Activated CD4-positive, alpha-beta T cell treated with anti-CD3 and anti-CD28 coated beads for 1 hour (primary cell): Measurements from ENCODE around the gene BAZ1B.
"Not testable (repeated sequence)": the region's sequence is repeated elsewhere in the genome, so short reads cannot be mapped to it uniquely, and the experiment has no call there.

Source experiments
- DNase-seq: peaks from one replicate; pipeline ENCODE4 v3.0.0-alpha.2; 2020

The BAZ1B gene, protein sequence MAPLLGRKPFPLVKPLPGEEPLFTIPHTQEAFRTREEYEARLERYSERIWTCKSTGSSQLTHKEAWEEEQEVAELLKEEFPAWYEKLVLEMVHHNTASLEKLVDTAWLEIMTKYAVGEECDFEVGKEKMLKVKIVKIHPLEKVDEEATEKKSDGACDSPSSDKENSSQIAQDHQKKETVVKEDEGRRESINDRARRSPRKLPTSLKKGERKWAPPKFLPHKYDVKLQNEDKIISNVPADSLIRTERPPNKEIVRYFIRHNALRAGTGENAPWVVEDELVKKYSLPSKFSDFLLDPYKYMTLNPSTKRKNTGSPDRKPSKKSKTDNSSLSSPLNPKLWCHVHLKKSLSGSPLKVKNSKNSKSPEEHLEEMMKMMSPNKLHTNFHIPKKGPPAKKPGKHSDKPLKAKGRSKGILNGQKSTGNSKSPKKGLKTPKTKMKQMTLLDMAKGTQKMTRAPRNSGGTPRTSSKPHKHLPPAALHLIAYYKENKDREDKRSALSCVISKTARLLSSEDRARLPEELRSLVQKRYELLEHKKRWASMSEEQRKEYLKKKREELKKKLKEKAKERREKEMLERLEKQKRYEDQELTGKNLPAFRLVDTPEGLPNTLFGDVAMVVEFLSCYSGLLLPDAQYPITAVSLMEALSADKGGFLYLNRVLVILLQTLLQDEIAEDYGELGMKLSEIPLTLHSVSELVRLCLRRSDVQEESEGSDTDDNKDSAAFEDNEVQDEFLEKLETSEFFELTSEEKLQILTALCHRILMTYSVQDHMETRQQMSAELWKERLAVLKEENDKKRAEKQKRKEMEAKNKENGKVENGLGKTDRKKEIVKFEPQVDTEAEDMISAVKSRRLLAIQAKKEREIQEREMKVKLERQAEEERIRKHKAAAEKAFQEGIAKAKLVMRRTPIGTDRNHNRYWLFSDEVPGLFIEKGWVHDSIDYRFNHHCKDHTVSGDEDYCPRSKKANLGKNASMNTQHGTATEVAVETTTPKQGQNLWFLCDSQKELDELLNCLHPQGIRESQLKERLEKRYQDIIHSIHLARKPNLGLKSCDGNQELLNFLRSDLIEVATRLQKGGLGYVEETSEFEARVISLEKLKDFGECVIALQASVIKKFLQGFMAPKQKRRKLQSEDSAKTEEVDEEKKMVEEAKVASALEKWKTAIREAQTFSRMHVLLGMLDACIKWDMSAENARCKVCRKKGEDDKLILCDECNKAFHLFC (N-terminal part only)

GRCh38 chr7:73522105-73522872 is at the start of gene BAZ1B:
Gene BAZ1B (minus strand): TSS chr7:73522293. CDS start chr7:73521933, 360 bp downstream.
- peak; percentile 93 for DNase-seq

DNA sequence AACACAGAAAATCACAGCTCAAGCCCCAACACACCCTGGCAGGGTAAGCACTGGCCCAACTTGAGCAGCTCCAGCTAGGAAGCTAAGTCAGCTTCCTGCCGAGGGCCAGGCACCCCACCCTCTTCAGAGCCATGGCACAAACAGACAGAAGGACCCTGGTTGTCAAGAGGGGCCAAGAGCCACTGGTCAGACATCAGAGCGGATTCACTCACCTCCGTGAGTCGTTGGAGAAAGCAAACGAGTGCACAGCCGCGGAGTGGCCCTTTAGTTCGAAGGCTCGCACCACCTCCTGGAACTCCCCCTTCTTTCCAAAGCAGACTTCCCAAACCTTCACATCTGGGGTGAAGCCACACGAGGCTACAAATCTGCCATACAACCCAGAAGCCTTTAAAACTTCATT is 48.9 kb upstream of the BAZ1B start:
- DNase-seq = no peak

DNA sequence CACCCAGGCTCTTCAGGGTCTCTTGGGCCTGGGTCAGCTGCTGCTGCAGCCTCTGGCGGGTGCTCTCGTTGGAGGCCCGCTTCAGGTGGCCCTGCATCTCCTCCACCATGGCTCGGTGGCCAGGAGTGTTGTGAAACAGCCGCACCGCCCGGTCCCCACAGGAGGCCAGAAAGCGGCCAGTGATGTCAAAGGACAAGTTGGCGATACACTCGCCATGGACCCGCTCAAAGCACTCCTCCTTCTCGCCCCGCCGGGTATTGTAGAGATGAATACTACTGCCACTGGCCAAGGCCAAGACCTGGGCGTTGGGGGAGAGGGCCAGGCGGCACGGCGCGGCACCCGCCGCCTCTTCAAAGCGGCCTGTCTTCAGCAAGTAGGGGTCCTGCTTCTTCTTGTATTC is 48.4 kb upstream of the BAZ1B start:
- no peak for DNase-seq

DNA sequence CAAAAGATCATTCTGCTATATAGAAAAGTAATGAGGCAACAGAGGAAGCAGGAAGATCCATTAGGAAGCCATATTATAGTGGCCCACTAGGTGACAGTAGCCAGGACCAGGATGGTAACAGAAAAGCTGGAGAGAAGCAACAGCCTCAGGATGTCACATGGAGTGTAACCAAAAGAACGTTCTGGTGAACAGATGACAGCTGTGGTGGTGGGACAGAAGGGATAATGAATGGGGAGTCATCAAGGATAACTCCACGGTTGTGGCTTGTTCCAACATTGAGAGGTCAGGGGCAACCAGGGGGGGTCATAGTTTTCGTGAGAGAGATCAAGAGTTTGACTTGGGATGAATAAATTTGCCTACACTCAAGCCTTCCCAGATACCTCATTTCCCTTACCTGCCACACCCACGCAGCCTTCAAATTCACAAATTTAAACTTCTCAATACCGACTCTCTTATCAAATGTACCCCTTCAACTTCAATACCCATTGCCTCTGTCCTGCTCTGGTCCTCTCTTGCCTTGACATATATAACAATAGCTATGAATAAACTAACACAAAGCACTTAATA is 47.0 kb upstream of the BAZ1B start:
- no peak for DNase-seq

DNA sequence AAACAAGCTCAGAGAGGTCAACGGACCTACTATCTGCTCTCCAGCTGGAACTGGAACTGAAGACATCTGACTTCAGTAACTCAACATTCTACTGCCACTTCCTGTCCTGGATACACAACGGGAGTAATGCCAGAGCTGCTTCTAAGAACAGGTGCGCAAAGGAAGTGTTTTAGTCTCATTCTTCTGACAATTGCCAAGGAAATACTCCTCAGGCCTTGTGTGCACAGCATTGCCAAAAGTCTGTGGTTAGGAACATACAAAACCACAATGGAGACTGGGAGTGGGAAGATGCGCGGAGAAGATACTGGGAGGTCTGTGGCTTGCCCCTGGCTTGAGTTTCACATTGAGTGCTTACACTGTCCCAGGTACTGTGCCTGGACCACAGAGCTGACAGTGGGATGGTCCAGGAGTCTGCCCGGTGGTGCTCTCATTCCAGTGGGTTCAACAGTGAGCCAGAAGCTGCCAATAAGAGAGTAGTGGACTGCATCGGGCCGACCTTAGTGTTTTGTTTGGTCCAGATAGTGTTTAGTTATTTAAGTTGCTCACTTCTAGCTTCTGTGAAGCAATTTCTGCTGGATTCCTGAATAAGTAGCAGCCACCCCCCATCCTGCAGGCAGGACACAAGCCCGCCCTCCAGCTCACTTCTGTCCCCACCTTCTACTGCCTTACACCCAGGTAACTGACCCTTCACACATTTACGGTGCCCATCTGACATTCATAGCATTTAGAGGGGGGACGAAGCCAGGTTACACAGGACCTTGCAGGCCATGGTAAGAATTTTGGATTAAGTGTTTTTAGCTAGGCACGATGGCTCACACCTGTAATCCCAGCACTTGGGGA is 46.0 kb upstream of the BAZ1B start:
- no peak for DNase-seq

DNA sequence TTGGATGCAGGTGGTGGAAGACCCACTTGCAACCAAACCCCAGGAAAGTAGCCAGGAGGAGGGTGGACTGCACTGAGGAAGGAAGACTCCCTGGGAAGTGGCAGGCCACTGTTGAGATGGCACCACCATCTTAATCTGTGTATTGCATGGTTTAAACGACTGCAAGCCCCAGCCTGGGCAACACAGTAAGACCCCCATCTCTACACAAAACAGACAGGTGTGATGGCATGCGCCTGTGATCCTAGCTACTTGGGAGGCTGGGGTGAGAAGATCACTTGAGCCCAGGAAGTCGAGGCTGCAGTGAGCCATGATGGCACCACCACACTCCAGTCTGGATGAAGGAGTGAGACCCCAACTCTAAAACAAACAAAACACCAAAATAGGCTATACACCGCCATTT is 45.0 kb upstream of the BAZ1B start:
- DNase-seq = no peak

GRCh38 chr7:73566431-73566830 is 44.3 kb upstream of the BAZ1B start:
- not testable (repeated sequence) for DNase-seq

DNA sequence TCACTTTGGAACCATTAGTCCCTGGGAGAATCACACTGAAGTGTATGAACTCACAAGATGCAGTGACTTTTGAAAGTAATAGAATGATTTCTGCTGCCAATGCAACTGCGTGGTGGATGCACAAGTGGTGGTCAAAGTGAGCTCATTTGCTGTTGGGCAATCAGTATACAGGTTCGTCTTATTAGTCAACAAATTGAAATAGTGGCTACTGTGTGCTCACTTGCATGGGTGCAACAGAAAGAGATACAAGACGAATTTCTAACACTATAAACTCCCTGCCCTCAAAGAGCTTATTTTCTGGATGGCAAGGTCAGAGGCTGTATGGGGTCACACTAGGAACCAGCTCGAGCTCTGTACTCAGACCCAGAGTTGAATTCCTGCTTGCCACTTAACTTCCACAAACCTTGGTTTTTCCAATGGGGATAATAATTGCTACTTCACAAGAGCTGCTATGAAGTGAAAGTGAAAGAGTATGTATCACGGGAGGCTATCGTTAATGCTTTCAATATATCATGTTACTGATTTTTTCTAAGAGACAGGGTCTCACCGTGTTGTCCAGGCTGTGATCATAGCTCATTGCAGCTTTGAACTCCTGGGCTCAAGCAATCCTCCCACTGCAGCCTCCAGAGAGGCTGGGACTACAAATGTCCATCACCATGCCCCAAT is 43.7 kb upstream of the BAZ1B start:
- no peak for DNase-seq

GRCh38 chr7:73560109-73560835 is 38.2 kb upstream of the BAZ1B start:
- no peak for DNase-seq

- peak; percentile 70 for DNase-seq
Observed at GRCh38 chr7:73557397-73558257, 35.5 kb upstream of the BAZ1B start, which contains the start of gene BCL7B. Gene BCL7B (minus strand): TSS chr7:73557690. CDS start chr7:73557578, 112 bp downstream.

- DNase-seq = peak; percentile 84
Observed at GRCh38 chr7:73557108-73557396, 35.0 kb upstream of the BAZ1B start.

- DNase-seq = no peak
Observed at GRCh38 chr7:73556208-73557107, 34.4 kb upstream of the BAZ1B start.

DNA sequence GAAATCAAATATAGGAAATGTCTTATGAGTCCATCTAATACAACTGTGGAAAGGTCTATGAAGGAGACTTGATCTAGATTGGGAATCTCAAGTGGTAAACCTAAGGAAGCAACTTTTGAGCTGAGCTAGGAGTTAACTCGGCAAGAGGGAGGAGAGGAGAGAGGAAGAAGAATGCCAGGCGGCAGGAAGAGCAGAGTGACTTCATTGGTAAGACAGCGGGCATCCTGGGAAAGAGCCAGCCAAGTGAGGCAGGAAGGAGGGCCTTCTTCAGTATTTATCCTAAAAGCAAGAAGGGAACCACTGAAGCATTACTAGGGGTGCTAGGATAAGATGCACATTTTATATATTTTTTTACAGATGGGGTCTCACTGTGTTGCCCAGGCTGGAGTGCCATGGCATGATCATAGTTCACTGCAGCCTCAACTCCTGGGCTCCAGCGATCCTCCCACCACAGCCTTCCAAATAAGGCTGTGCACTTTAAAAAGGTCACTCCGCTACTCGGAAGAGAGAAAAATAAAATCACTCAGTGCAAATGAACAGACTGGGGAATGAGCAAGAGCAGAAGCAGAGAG is 33.4 kb upstream of the BAZ1B start:
- no peak for DNase-seq

DNA sequence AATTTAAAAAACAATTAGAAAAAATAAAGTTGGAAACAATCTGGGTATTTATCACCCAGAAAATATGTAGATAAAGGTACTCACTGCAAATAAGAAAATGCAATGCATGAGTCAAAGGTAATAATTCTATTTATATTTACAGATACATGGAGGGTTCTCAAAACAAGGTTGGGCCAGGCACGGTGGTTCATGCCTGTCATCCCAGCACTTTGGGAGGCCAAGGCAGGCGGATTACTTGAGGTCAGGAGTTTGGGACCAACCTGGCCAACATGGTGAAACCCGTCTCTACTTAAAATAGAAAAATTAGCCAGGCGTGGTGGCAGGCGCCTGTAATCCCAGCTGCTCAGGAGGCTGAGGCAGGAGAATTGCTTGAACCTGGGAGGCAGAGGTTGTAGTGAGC is 28.0 kb upstream of the BAZ1B start:
- DNase-seq = not testable (repeated sequence)

DNA sequence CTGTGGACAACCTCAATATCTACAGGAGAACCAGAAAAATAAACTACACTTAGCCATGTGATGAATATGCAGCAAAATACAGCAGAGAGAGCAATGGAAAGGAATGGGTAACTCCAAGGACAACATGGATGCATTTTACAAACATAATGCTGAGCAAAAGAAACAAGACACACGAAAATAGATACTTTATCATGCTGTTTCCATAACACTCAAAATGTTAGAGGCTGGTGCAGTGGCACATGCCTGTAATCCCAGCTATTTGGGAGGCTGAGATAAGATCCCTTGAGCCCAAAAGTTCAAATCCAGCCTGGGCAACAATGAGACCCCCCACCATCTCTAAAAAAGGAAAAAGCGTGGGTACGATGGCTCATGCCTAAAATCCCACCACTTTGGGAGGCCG is 27.1 kb upstream of the BAZ1B start:
- no peak for DNase-seq

DNA sequence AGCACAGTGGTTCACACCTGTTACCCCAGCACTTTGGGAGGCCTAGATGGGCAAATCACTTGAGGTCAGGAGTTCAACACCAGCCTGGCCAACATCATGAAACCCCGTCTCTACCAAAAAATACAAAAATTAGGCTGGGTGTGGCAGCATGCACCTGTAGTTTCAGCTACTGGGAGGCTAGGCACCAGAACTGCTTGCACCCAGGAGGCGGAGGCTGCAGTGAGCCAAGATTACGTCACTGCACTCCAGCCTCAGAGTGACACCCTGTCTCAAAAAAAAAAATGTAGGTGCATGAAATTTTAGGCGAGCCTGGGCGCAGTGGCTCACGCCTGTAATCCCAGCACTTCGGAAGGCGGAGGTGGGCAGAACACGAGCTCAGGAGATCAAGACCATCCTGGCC is 25.7 kb upstream of the BAZ1B start:
- DNase-seq = no peak

DNA sequence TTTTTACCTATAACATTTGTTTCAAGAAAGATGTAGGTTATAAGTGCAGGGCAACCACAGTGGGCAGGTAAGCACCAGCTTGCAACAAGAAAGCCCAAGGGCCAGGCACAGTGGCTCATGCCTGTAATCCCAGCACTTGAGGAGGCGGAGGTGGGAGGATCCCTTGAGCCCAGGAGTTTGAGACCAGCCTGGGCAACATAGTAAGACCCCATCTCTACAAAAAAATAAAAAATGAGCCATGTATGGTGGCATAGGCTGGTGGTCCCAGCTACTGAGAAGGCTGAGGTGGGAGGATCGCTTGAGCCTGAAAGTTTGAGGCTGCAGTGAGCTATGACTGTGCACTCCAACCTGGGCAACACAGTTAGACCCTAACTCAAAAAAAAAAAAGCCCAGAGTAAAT is 22.6 kb upstream of the BAZ1B start:
- no peak for DNase-seq

- DNase-seq = no peak
Observed at GRCh38 chr7:73541722-73542121, 19.6 kb upstream of the BAZ1B start.
